ENCODE measurements around the gene RBM4.

Gene RBM4

GRCh38 chr11:66651016-66651415 is 12.5 kb downstream of the RBM4 start:
- no peak for DNase-seq (ENCODE audit: low read depth in 2 of 2)

GRCh38 chr11:66652651-66653050 is 14.1 kb downstream of the RBM4 start:
- no peak for DNase-seq (ENCODE audit: low read depth in 2 of 2)

GRCh38 chr11:66653123-66653522 is 14.6 kb downstream of the RBM4 start:
- no peak for DNase-seq (ENCODE audit: low read depth in 2 of 2)

- no peak for DNase-seq (ENCODE audit: low read depth in 2 of 2)
Measured at GRCh38 chr11:66659763-66660162, 21.3 kb downstream of the RBM4 start.

- no peak for DNase-seq (ENCODE audit: low read depth in 2 of 2)
Measured at GRCh38 chr11:66663741-66664296, 25.3 kb downstream of the RBM4 start.

GRCh38 chr11:66665369-66665768 is 26.9 kb downstream of the RBM4 start:
- no peak for DNase-seq (ENCODE audit: low read depth in 2 of 2)

- DNase-seq (ENCODE audit: low read depth in 2 of 2), result no peak
Measured at GRCh38 chr11:66670816-66671215, 32.3 kb downstream of the RBM4 start.

- no peak for DNase-seq (ENCODE audit: low read depth in 2 of 2)
Measured at GRCh38 chr11:66674964-66675602, 36.6 kb downstream of the RBM4 start.

- no peak for DNase-seq (ENCODE audit: low read depth in 2 of 2)
Measured at GRCh38 chr11:66676282-66676919, 37.9 kb downstream of the RBM4 start.

- no peak for DNase-seq (ENCODE audit: low read depth in 2 of 2)
Measured at GRCh38 chr11:66676931-66677598, 38.6 kb downstream of the RBM4 start.

GRCh38 chr11:66677599-66678375 is 39.3 kb downstream of the RBM4 start, which contains the start of gene RBM4B:
Gene RBM4B (minus strand): TSS chr11:66677887. CDS start chr11:66677079, 808 bp downstream.
- DNase-seq (ENCODE audit: low read depth in 2 of 2), result peak; percentile 88 to 91

- no peak for DNase-seq (ENCODE audit: low read depth in 2 of 2)
Measured at GRCh38 chr11:66680966-66681645, 42.6 kb downstream of the RBM4 start.

- no peak for DNase-seq (ENCODE audit: low read depth in 2 of 2)
Measured at GRCh38 chr11:66683877-66684276, 45.4 kb downstream of the RBM4 start.

GRCh38 chr11:66684635-66685034 is 46.1 kb downstream of the RBM4 start:
- DNase-seq (ENCODE audit: low read depth in 2 of 2), result no peak

GRCh38 chr11:66685276-66686099 is 47.0 kb downstream of the RBM4 start:
- no peak for DNase-seq (ENCODE audit: low read depth in 2 of 2)

GRCh38 chr11:66686100-66686785 is 47.7 kb downstream of the RBM4 start:
- DNase-seq (ENCODE audit: low read depth in 2 of 2), result no peak

- no peak for DNase-seq (ENCODE audit: low read depth in 2 of 2)
Measured at GRCh38 chr11:66686801-66687750, 48.6 kb downstream of the RBM4 start.

- no peak for DNase-seq (ENCODE audit: low read depth in 2 of 2)
Measured at GRCh38 chr11:66687831-66688281, 49.4 kb downstream of the RBM4 start.
